ENCODE measurements around the gene SDE2. TPM values are rescaled to one million over a fixed set of nuclear protein-coding genes. Genes with fewer than 3 reads are reported as not detected.

SDE2 gene
- total RNA-seq: 49.3 and 66.6 TPM in 2 replicates

GRCh38 chr1:225999227-225999911, at the start of gene SDE2:
Gene SDE2, minus strand, starts transcription at chr1:225999343. Its CDS starts 31 bp downstream, at chr1:225999312.

GRCh38 chr1:225941187-225941941, 57.8 kb downstream of the SDE2 start, which contains the start of gene LEFTY2:
Gene LEFTY2, minus strand, starts transcription at chr1:225941220. Its CDS starts 80 bp downstream, at chr1:225941140.

Other genes with a start within 250 kb of the SDE2 start
- 192 and 219 TPM in 2 replicates for gene SRP9, start 221.5 kb downstream of the SDE2 start, total RNA-seq
- 6.5 and 40.4 TPM in 2 replicates for gene EPHX1, start 189.2 kb downstream of the SDE2 start, total RNA-seq
- 4.4 and 14.7 TPM in 2 replicates for gene TMEM63A, start 117.0 kb downstream of the SDE2 start, total RNA-seq
- gene LEFTY1, start 110.2 kb downstream of the SDE2 start, total RNA-seq: not detected in 2 replicates
- gene PYCR2, start 75.1 kb downstream of the SDE2 start, total RNA-seq: 32.2 and 36.2 TPM in 2 replicates
- gene LEFTY2, start 58.1 kb downstream of the SDE2 start, total RNA-seq: not detected in 2 replicates
- 106 and 149 TPM in 2 replicates for gene H3-3A, start 63.4 kb upstream of the SDE2 start, total RNA-seq
- gene ACBD3, start 187.4 kb upstream of the SDE2 start, total RNA-seq: 80.2 and 88.2 TPM in 2 replicates
- not detected in 2 replicates for gene MIXL1, start 224.3 kb upstream of the SDE2 start, total RNA-seq